ENCODE data around the gene MDH1B.

DNA sequence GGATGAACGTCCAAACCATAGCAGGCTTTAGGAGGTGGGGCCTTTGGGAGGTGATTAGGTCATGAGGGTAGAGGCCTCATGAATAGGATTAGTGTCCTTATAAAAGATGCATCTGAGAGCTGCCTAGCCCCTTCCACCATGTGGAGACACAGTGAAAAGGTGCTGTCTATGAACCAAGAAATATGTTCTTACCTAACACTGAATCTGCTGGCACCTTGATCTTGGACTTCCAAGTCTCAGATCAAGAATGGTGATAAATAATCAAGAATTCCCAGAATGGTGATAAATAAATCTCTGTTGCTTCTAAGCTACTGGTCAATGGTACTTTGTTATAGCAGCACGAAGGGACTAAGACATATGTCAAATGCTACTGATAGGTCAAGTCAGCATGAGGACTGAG lies 31.8 kb downstream of the MDH1B start:
- no peak for TF ChIP-seq TAF1 (IDR thresholded peaks at IDR 0.05; ENCODE audit: borderline replicate concordance, insufficient read depth, low read length)
- TF ChIP-seq, protein P1, sequence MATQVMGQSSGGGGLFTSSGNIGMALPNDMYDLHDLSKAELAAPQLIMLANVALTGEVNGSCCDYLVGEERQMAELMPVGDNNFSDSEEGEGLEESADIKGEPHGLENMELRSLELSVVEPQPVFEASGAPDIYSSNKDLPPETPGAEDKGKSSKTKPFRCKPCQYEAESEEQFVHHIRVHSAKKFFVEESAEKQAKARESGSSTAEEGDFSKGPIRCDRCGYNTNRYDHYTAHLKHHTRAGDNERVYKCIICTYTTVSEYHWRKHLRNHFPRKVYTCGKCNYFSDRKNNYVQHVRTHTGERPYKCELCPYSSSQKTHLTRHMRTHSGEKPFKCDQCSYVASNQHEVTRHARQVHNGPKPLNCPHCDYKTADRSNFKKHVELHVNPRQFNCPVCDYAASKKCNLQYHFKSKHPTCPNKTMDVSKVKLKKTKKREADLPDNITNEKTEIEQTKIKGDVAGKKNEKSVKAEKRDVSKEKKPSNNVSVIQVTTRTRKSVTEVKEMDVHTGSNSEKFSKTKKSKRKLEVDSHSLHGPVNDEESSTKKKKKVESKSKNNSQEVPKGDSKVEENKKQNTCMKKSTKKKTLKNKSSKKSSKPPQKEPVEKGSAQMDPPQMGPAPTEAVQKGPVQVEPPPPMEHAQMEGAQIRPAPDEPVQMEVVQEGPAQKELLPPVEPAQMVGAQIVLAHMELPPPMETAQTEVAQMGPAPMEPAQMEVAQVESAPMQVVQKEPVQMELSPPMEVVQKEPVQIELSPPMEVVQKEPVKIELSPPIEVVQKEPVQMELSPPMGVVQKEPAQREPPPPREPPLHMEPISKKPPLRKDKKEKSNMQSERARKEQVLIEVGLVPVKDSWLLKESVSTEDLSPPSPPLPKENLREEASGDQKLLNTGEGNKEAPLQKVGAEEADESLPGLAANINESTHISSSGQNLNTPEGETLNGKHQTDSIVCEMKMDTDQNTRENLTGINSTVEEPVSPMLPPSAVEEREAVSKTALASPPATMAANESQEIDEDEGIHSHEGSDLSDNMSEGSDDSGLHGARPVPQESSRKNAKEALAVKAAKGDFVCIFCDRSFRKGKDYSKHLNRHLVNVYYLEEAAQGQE (IDR thresholded peaks at IDR 0.05; ENCODE audit: insufficient read depth in 1 of 2, low read depth in 2 of 2, low read length in 2 of 2): no peak
- TF ChIP-seq POLR2AphosphoS5 (IDR thresholded peaks at IDR 0.05; ENCODE audit: low read depth, low read length): no peak
- TF ChIP-seq SIN3A (IDR thresholded peaks at IDR 0.05; ENCODE audit: borderline replicate concordance, insufficient read depth, low read length): no peak
- no peak for TF ChIP-seq FOXP2 (optimal IDR thresholded peaks at IDR 0.05; ENCODE audit: borderline replicate concordance, extremely low read depth, extremely low read length, insufficient read depth)
